ENCODE measurements around the gene APOA5.

Gene APOA5

DNA sequence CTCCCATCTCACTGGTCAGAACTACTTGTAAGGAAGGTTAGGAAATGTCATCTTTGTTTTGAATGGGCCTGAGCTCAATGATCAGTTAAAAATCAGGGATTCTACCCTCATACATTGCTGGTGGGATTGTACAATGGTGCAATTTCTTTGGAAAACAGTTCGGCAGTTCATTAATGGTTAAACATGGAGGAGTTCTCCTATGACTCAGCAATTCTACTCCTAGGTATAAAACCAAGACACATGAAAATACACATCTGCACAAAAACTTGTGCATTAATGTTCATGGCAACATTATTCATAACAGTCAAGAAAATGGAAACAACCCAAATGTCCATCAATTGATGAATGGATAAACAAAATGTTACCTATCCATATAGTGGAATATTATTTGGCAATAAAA lies 4.9 kb upstream of the APOA5 start:
- no peak for DNase-seq

DNA sequence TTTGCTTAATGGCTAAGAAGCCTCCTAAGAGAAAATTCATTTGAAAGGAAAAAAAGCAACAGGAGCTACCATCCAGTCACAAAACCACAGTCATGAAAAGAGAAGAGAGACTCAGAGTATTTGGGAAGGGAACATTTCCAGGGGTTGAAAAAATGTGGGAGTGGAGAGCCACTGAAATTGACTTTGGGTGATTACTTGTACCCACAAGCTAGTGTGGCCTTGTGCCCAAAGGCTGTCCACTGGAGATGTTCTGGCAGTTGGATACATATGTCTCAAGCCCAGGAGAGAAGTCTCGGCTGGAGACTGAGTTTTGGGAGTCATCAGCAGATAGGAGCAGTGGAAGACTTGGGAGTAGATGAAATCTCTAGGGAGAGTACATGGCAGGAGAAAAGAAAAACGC lies 3.2 kb upstream of the APOA5 start:
- DNase-seq = no peak

DNA sequence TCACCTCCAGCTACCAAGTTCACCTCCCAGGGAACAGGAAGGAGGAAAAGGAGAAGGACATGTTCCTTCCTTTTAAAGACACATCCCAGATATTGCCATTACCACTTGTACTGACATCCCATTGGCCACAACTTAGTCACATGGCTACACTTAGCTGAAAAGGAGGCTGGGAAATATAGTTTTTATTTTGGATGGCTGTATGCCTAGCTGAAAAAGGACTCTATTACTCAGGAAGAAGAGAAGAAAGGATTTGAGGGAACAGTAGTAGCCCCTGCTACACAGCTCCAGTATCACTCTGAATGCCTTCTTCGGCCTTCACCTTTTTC lies 2.1 kb upstream of the APOA5 start:
- DNase-seq = no peak

DNA sequence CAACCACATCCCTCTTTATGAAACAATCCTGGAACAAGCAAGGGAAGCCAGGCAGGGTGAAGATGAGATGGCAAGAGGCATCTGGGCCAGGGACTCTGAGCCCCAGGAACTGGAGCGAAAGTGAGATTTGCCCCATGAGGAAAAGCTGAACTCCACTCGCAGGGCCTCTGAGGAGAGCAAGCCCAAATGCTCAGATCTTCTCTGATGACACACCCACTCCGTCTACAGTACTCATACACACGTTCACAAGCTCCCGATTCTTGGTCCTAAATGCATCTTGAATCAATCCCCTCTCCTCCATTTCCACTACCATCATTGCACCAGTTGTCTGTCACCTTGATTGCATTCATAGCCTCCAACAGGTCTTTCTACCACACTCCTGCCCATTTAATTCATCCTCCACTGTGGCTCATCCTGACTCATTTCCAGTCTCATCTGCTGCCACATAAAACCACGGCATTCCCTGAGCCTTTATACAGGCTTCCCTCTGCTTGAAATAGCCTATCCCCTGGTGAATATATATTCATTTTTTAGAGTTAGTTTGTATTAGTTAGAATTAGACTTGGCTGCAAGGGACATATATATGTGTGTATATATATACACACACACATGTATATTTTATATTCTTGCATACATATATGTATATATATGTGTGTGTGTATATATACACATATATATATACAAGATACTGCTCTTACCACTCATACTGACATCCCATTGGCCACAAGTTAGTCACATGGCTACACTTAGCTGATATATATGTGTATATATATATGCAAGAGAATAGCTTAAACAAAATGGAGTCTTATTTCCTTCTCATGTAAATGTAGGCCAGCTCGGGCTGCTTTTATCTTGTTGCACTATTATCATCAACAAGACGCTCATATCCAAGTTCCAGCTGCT lies 1.4 kb upstream of the APOA5 start:
- no peak for DNase-seq

DNA sequence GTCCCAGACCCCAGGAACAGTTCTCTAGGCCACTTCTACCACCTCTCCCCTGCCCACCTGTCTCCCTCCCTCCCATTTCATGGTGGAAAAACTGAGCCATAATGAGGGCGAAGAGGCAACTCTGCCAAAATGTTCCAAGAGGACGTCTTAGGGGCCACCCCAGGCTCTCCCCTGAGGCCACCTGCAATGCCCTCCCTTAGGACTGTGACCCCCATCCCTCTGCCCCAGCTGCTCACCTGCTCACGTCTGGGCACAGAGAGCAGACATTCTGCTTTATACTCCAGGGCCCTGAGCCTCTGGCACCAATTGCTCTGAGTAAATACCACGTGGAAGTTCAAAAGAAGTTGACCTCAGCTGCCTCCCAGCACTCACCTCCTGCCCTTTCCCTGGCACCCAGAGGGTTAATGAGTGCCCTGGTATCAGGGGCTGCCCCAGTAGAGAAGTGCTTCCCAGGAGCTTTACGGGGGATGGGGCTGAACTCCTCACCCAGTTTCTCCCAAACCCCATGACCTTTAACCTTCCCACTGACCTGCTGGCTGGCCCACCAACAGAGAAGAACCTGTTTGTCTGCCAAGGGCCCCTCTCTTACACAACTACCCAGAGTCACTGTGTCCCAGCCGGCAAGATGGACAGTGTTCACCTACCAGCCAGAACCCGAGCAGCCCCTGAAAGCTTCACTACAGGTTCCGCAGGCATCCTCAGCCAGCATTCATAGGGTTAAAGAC lies 627 bp upstream of the APOA5 start:
- DNase-seq = no peak

DNA sequence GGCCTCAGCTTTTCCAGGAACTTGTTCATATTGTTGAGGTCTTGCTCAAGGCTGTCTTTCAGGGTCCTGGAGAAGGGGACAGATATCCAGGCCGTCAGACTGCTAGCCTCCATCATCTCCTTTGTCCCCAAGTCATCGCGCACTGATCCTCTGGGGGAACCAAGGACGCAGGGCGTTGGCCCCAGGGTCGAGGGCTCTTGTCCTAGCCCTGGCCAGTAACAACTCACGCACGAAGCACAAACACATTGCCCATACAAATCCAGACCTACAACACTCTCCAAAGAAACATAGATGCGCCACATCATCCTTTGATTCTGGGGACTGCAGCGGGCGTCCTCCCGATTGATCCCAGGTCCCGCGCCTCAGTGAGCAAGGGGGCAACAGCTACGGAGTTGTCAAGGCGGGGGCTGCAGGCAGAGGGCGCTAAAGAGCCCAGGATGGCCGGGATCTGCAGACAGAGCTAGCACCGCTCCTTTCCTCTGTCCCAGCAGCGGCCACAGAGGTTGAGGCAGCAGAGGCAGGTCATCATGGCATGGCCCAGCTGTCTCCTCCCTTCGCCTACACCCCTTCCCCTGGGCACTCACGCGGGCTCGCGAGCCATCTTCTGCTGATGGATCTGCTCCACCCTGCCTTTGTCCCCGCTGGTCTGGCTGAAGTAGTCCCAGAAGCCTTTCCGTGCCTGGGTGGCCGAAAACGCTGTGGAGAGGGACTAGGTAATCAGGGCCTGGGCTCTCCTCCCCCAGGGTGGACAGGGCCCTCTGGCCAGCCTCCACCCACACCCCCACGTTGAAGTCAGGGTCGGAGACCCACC lies 472 bp downstream of the APOA5 start:
- DNase-seq = peak; percentile 76

DNA sequence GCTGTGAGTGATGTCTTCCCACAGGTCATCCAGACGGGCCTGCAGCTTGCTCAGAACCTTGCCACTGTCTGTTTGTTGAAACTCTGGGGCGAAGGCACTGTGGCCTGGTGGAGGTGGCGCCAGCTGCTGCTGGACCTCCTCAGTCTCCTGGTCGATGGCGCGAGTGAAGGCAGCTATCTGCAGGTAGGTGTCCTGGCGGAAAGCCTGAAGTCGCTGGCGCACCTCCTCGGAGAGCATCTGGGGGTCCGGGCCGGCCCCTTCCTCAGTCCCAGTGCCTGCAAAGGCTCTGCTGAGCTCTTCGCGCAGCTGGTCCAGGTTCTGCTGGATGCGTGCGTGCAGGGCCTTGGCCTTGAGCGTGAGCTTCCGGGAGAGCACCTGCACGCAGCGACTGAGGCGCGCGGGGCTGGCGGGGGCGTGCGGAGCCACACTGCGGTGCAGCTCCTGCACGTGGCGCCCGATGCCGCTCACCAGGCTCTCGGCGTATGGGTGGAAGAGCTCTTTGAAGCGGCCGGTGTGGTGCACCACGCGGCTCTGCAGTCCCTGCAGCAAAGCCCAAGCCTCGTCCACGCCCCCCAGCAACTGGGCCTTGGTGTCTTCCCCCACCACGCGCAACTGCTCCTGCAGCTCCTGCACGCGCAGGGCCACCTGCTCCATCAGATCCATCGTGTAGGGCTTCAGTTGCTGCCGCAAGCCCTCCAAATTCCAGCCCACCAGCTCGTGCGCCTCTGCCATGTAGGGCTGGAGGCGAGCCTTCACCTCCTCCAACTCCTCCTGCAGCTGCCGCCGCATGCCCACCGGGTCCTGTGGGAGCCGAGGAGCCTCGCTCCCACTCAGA lies 1.3 kb downstream of the APOA5 start:
- no peak for DNase-seq

DNA sequence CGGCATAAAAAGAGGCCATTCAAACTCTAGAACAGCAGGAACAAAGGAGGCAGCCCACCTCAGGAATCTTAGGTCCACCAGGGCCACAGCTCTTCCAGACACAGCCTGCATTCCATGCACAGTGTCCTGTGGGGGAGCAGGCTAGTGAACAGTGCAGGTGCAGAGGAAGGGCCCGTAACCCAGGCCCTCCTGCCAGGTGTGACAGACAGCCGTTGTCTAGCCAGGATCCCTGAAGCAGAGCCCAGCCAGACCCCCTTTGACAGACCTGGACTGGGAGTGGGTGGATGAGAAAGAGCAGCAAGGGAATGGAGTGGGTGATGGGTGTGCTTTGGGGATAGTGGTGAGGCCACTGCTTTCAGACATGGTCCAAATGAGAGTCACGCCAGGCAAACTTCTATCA lies 2.7 kb downstream of the APOA5 start:
- DNase-seq = no peak

DNA sequence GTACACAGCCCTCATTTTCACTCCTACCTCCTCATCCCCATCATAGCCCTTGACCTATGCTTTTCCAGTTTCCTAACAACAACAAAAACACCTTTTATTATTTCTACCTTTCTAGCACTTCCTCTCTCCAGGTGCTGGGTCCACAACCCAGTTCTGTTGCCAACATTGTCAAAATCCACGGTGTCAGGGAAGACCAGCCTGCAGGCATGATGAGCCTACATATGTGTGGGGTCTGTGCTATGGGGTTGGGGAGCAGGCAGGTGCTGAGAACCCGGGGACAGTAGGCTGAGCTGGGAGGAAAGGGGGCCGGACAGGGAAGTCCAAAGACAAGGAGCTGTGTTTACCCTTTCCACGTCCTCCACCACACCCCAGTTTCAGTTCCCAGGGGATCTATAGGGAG lies 3.1 kb downstream of the APOA5 start:
- DNase-seq = no peak

DNA sequence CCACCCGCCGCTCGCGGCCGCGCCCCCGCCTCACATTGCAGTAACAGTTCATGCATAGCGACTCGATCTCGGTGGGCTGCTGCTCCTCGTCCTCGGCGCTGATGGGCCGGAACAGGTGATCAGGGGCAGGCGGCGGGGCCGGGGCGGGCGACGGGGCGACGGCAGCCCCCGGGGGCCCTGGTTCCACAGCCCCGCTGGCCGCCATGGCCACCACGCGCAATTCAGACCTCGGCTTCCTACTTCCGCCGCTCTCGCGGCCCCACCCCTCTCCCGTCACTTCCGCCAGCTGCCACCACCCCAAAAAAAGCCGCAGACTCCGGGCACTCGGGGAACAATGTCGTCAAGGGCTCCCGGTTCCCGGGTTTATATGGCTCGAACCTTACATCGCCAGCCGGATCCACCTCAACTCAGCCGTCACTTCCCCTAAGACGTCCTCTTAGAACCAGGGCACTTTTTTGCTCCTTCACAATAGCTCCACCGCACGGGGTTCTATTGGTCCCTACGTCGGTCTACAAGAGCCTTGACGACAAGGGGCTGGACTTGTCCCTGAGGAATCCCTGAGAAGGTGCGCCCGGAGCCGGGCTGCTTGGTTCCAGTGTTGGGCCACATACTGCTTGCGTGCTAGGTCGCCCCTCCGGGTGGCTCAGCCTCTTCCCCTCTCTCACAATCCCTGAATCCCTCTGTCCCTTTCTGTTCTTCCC lies 3.7 kb downstream of the APOA5 start, which contains the start of gene ZPR1:
ZPR1 (minus strand) TSS at position 238 of the 701 bp plus-strand sequence; CDS start at position 205, 33 bp downstream.
- DNase-seq = peak; percentile 89

DNA sequence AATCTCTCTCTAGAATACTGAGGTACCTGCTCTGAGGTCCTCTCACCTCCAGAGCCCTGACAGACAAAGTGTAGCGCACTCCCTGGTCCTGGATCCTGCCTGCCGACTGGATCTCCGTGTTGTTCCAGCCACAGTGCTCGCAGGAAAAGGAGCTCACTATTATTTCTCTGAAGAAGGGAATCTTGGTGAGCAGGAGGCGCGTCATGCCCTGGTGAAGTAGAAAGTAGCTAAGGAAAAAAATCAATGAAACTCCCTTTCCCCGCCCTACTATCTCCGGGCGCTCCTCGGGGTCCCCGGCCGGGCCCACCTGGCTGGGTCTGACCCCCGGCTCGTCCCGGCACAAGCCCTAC lies 4.3 kb downstream of the APOA5 start:
- no peak for DNase-seq

DNA sequence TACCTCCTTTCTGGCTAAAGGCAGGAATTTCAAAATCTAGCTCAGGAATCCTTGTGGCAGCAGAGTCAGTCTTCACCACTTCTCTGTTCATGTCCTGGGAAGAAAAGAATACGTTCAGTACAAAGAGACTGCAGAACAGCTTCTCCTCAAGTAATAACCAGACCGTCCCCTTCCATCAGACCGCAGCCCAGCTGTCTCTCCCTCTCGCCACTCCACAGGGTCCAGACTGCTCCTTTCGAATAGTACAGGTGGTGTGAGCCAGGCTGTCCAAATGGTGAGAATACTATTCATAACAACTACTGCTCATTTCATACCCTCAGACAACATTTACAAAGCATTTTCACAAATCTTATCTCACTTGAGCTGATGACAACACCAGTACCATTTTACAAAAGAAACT lies 4.7 kb downstream of the APOA5 start:
- no peak for DNase-seq

DNA sequence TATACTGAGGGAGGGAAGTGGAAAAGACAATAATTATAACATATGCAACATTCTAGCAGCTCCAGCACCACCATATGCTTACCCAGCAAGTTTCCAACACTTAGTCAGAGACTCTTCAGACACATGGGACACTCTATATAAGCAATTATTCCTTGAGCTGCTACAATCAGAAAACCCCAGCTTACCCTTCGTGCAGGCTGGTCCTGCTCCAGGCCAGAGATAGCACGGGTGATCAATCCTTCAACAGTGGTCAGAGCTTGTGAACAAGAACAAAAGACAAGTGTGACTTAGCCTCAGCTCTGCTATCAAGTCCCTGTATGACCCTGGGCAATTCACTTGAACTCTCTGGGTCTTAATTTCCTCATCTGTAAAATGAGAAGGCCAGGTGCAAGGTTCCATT lies 5.4 kb downstream of the APOA5 start:
- no peak for DNase-seq

DNA sequence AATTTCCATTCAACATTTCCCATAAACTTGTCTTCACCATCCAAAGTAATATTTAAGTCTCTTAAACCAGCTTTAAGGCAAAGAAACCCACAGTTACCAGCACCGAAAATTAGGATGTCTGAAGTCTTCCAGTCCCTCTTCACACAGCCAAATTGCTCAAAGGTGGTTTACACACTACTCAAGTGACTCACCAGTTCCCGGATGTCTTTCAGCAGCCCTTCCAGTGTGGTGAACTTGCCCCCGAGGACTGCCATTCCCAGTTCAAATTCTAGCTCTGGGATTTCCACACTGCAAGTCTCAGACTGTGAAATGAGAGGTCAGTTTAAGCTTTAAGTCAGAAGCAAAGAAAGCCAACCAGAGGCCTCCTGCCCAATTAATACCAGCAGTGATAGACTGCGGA lies 9.0 kb downstream of the APOA5 start:
- no peak for DNase-seq

DNA sequence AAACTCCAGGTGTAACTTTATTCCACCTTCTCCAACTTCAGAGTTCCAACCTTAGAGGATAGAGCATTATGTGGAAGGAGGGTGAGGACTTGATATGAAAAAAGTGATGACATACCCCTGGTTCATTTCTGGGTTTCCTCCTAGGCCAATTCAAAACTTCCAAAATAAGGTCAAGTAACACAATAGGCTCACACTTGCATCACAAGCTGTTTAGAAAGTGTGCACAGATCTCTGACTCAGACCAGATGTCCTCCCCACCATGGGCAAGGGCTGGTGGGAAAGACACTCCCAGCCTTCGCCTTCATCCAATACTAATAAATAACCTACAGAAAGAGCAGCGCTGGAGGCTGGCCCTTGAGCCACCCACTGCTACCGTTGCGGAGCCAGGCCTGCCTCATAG lies 13.1 kb downstream of the APOA5 start:
- no peak for DNase-seq

DNA sequence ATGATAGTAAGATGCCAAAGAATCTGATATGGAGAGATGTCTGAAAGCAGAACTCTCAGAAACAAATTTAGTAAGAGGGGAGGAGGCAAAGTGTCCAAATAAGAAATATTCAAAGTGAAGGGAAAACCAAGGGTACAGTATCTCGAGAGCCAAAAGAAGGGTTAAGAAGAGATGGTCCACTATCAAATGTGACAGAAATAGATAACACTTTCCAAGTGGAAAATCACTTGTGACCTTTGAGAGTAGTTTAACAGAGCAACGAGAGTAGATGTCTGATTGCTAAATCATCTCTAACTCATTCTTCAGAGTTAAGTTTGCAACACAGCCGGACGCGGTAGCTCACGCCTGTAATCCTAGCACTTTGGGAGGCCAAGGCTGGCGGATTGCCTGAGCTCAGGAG lies 14.6 kb downstream of the APOA5 start:
- DNase-seq = no peak

DNA sequence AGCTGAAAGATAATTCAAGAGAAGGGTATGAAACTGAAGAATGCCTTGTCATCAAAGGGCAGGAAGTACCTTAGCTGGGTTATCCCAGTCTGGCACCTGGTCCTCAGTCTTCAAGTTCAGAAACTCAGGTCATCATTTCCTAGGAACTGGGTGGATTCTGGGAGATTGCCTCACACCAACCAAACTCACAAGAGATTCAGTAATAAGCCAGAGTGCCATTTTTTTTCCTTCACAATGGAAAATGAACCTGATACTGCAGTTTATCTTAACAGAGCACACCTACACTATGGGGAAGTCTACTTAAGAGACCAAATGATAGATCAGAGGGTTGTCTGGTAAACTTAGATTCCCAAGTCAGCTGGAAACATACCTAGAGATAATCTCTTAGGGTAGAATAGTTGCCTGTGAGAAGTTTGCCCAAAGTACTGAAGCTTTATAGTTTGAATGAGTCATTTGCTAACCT lies 15.1 kb downstream of the APOA5 start:
- DNase-seq = no peak

DNA sequence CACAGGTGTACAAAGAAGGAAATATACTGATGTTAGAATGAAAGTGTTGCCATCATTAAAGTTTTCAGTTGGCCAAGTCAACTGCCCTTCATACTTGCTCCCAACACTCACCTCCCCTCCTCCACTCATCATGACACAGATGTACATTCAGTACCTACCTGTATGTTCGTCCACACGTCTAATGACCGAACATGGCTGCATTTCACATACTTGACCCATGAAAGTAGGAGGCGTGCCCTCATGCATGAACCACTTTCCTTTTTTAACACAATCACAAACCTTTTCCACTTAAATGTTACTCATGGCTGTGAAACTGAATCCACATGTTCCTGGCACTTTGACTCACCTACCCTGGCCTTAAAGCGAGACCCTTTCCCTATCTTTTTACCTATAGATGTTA lies 15.7 kb downstream of the APOA5 start:
- no peak for DNase-seq

DNA sequence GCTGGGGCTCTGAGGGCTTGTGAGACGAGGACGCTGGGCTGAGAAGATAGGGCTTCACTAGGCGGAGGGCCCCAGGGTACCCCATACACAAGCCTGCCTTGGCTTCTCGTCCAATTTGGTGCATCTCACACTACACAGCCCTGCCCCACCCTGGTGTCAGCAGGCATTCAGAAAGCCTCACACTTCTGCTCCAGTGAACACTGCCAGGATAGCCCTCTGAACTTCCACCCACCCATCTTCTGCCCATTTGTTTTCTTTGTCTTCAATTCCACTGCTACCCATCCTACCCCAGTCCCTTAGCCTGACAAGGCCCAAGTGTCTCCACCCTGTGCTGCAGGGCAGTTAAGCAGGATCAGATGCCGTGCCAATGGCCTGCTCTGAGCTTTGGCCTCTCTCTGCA lies 17.0 kb downstream of the APOA5 start:
- DNase-seq = no peak

DNA sequence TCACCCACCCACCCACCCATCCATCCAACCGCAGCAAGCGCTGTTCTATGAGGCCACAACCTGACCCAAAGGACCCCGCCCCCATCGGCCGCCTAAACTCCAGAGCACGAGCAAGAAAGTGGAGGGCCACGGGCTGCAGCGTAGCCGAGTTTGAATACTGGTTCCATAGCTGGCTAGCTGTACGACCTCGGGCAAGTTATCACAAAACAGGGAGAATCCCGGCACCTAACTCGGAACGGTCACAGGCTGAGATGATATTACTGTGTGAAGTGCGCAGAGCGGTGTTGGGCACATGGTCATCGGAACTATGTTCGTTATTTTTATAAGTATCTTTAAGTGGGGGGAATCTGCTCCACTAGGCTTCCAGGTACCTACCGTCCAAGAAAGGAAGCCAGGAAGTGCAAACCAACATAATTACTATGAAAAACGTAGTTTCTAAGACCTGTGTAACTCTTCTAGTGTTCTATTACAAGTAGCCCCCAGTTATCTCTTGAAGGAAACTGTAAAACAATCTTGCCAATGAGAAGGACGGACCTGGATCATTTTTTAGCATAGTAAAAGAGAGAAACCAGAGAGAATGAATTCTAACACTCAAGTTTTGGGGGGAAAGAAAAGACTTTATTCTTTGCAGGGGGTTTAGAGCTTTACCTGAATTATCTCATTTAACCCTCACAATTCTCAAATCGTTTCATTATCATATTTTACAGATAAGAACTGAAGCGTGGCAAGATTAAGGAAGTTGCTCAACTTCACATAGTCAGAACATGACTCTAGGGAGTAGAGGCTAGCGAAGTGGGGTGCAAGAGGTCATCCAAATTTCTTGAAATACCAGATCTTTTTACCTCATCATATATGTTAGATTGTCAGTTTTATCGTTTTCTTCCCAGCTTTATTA lies 18.2 kb downstream of the APOA5 start:
- DNase-seq = no peak
